GM03348 (cell line): ENCODE data around the gene SOHLH2.

Experiments
- DNase-seq: peaks from one replicate; pipeline ENCODE4 v3.0.0; 2012; ENCODE audit warnings: low spot score

The SOHLH2 gene

DNA sequence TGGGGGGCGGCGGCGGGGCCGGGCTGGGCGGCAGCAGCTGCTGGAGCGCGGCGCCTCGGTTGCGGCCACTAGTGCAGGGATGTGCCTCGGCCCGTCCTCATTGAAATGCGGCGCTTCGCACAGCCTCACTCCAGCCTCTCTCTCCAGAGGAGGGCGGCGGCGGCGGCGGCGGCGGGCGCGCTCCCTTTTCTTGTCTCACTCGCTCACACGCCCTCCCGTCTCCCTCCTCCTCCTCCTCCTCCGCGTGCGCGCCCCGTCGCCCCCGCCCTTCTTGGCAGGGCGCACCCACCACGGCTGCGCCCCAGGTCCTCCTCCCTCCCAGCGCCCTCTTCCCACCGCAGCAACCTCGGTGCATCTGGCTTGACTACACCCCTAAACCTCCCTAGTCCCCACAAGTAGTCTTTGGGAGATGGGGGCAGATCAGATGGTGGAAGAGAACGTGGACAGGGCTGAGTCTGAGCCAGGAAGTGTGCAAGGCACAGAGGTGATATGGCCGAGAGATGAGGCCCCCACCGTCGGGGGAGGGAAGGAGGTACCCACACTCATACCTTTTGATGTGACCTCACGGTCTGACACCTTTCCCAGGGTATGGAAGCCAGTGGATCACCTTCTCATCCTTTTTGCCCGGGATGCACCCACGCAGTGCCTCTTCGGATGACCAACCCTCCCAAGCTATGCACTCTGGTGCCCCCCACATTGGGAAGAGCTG, 83.0 kb downstream of the SOHLH2 start, which contains the start of gene DCLK1:
TSS of gene DCLK1 (minus strand) at position 161 of the 709 bp plus-strand sequence.
- DNase-seq = peak; percentile 44

DNA sequence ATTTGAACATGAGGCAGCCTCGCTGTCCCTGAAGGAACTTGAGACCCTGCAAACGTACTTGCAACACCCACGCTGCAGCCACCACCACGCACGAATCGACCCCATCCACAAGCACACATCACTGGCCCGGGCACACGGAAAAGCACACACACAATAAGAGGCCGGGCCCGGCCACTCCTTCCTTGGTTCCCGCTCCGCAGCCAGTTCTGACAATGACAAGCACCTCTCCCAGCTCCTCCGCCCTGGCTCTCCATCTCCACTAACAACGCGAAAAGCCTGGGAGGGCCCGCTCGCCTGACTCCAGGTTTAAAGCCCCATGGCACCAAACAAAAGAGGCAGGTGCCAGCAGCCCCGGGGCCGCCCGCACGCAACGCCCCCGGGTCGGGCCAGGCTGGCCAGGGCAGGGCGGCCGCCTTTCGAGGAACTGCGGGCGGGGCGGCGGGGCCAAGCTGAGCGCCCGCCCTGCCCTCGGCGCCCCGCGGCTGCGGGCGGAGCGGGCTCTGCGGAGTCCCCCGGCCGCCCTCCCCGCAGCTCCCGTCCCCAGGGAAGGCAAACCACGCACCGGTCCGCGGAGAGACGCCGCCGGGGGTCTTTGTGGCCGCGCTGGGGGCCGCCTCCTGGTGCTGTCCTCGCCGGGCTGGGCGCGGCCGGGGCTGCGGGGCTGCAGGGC, 83.7 kb downstream of the SOHLH2 start:
- DNase-seq = peak; percentile 42

DNA sequence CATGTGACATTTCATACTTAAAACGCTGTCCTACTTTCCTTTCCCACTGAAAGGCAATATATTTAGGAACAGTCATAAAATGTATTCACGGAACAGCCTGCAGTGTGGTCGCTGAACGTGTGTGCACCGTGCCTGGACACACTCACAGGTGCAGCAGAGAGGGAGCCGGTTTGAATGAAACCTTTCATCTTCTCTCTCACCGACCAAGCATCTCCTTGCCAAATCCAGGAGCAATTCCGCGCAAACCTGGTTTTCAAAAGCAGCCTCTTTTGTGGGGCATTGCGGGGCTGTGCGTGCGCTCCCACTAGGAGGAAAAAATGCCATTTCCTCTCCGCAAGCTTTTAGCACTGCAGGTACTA, 84.2 kb downstream of the SOHLH2 start:
- DNase-seq = no peak

DNA sequence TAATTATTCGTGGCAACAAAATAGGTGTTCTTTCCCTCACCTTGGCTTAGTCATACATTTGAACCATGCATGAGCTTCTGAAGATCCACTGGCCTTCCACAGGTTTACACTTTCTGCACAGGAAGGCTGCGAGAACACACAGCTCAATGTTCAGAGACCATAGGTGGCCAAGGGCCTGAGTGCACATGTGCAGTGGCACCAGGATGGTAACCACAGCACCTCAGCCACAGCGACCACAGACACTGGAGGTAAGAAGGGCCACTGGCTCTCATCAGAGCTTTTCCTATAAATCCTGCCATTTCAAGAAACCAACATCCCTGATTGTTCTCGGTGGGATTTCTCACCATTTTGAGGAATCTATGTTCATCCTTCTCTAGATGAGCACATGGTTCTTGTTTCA, 84.8 kb downstream of the SOHLH2 start:
- no peak for DNase-seq

DNA sequence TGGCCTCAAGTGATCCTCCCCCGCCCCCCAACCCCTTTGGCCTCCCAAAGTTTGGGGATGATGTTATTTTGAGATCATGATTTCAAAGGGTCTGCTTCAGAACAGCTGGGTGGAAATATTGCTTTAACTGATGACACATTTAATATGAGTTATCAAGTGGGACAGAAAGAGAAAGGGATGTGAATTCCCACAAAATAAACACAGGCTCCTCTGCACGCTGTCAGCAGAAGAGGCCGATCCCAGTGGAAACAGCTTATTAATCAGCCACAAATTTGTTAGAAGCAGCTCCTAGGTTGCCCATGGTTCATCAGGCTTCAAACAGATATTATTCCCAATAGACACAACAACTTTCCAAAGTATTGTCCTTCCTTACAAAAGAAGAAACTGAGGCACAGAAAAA, 87.9 kb downstream of the SOHLH2 start:
- no peak for DNase-seq

DNA sequence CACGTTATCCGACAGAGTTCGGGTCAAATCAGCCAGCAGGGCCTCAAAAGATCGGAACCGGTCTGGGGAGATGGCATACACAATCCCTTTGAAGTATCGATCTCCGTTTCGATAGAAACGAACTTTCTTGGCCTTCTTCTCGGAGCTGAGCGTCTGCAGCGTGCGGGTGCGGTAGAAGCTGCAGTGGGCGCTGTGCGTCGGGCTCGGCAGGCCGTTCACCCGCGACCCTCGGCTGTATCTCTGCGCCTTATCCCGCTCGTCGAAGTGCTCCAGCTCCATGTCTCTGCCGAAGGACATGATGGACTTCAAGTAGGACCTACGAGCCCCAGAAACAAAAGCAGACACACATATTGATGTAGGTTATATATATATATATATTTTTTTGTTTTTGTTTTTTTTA, 88.5 kb downstream of the SOHLH2 start:
- no peak for DNase-seq

DNA sequence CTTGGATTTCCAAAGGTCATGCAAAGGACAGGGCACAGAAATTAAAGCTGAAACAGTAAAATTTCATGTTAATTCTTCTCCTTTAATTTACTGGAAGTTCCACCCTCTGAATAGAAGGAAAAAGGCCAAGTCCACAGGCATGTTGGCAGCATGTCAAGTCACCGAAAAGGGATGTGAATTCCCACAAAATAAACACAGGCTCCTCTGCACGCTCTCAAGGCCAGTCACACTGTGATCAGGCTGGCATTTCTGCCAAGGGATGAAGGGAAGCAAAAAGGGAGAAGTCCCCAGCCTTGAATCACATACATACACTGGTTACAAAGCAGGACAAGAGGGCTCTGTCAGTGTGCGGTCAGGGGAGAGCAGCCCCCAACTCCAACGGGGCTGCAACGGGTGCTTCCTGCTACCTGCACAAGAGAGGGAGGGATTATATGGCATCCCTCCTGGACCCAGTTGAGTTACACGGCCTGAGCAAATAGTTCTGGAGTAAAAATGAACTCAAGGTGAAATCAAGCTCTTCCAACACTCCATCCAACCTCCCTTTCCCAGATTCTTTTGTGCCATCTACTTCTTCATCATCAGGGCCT, 90.0 kb downstream of the SOHLH2 start:
- DNase-seq = peak; percentile 26
